ENCODE data around the gene SERPINH1.
"Not testable (repeated sequence)": the region's sequence is repeated elsewhere in the genome, so short reads cannot be mapped to it uniquely, and the experiment has no call there.

SERPINH1 gene

GRCh38 chr11:75578977-75579376 lies 16.9 kb downstream of the SERPINH1 start:
- no peak for DNase-seq

GRCh38 chr11:75579841-75580240 lies 17.8 kb downstream of the SERPINH1 start:
- DNase-seq = no peak

DNA sequence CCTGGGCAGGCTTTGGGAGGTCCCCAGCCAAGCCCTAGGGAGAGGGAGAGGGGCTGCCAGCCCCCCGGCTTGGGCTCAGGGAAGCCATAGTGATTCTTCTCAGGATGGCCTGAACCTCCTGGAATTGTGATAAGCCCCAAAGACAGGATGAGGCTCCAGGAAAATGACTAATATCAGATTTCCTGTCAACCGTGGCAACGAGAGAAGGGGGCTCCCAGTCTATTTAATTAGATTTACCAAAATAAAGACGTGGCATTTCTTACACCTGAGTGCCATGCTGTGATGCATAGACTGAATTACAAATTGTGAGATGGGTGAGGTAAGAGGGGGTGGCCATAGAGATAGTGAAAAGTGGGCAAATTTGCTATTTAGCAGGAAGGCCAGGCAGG lies 20.4 kb downstream of the SERPINH1 start:
- no peak for DNase-seq

- DNase-seq = peak; percentile 56
These were observed 21.1 kb downstream of the SERPINH1 start for GRCh38 chr11:75582895-75583717.

GRCh38 chr11:75583718-75584658 lies 21.9 kb downstream of the SERPINH1 start:
- DNase-seq = no peak

DNA sequence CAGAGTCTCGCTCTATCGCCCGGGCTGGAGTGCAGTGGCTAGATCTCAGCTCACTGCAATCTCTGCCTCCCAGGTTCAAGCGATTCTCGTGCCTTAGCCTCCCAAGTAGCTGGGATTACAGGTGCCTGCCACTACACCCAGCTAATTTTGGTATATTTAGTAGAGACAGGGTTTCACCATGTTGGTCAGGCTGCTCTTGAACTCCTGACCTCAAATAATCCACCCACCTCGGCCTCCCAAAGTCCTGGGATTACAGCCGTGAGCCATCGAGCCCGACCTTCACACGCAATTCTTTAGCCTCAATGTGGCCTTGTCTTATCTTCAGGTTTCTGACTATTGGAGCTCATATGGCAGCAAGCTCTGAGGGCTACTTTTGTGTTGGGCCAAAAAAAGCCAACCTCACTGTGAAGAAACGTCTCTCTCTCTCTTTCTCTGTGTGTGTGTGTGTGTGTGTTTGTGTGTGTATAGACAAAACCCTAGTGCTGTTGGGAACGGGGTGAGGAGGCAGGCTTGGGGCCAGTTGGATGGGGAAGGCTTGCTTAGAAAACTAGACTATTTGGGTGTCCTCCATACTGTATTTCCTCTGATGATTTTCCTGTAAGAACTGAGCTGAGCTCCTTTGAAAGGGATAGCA lies 22.7 kb downstream of the SERPINH1 start:
- DNase-seq = not testable (repeated sequence)

DNA sequence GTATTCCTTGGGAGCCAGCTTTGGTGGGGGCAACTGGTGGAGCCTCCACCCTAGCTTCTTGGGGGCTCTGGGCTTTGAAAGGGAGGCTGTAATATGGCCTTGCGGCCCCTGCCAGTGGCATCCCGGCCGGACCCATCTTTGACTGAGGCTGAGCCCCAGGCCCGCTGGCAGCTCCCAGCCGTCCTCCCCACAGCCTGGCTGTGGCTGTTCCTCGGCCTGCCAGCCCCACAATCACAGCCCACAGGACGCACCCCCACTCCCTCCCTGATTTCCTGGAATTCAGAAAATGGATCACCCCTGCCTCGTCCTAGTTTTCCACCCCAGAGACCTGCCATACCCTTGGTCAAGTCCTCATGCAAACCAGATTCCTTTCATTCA lies 23.2 kb downstream of the SERPINH1 start:
- no peak for DNase-seq

- DNase-seq = no peak
These were observed 24.3 kb downstream of the SERPINH1 start for GRCh38 chr11:75586395-75586794.

DNA sequence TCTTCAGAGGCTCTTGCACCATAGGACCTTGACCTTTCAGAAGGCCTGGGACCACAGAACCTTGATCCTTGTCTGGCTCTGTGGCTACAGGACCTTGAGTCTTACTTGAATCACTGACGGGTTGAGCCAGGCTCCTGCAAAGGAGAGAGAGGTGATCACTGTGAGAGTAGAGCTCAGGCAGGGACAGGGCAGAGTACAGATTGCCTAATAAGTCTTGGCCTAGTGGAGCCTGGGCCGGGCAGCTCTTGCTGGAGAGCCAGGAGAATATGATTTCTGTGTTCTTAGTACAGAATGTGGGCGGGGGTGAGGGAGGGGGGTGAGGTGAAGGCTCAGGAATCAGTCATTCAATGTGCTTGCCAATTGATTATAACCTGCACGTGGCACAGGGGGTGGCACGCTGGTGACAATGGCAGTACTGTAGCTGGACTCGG lies 26.0 kb downstream of the SERPINH1 start:
- DNase-seq = no peak

DNA sequence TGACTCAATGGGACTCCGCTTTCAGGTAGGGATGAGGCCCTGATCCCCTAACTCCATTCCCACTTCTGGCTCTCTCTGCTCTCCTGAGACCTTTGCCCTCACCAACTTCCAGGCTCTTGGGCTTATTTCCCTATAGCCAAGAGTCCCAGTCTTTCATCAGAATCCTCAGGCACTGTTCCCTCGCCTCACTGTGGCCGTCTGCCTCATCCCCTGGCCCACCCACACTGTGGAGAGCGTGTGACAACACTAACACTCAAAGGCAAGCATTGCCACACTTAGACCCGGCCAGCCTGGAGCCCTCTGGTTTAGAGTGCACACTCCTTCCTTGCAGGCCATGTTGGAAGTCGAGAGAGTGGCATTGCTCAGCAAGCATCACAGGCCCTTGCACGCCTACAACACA lies 27.0 kb downstream of the SERPINH1 start:
- DNase-seq = no peak

- DNase-seq = no peak
These were observed 27.9 kb downstream of the SERPINH1 start for GRCh38 chr11:75589933-75590332.

DNA sequence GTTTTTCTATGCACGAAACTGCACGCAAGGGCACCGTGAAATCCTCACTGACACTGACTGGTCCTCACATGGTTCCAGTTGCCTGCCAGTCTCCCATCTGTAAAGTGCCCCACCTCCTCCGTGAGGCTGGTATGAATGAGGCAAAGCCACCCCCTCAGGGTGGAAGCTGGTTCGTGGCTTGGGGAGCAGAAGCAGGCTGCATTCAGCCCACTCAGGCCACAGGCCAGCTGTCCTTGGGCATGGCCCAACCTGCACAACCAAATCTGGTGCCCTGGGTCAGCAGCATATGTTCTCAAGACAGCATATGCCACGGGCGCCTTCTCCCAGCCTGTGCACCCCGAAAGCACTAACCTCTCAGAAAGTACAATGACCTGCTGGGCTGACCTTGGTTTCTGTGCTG lies 29.3 kb downstream of the SERPINH1 start:
- DNase-seq = no peak

DNA sequence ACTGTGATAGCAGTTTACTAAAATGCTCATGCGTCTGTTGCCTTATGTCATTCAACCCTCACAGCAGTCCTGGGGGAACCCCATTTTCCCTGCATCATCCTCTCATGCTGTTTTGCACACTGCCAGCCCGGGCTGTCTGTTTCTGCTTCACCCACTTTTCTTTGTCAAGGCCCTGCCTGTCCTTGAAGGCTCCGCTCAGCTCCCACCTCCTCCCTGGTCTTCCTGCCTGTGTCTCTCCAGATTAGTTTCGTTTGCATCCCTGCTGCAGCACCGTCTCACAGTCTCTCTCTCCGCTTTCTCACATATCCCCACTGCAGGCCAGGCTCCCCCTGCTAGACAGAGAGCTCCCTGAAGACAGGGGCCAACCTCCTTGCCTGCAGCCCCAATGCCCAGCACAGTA lies 29.9 kb downstream of the SERPINH1 start:
- no peak for DNase-seq

DNA sequence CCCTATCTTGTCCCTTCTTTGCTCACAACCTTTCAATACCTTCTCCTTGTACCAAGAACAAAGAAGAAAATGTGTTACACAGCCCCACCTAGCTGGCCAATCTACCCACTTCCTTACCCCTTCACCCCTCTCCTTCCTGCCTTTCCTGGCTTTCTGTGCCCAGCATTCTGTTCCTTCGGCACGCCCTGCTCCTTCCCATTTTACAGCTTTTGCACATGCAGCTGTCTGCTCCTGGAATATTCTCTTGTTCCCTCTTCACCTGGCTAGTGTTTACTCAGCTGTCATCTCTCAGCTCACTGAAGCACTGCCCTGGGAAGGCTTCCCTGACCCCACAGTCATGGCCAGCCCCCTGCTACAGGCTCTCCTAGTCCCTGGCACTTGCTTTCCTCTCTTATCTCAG lies 30.7 kb downstream of the SERPINH1 start:
- no peak for DNase-seq

DNA sequence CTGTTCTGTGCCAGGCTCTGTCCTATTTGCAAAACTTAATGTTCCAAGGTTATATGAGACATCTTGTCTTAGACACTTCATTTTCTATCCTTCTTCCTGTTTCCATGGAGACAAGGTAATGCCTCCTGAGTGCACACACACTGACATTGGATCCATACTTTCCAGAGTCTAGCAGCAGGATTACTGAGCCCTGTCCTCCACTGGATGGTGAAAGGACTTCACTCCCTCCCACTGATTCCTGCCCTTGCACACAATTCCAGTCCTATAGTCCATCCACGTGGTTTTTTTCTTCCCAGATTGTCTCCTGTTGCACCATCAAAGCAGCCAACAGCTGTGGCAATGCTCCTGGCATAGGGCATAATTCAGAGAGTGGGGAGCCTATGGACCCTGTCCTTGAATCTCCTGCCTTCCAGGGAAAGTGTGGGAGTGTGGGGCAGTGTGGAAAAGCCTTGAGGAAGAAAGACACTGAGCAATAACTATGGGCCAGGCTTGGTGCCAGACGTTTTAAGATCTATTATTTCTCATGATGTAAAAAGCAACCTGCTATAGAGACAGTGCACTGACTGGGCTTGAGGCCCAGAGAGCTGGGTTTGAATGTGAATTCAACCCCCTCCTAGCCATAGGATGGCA lies 31.3 kb downstream of the SERPINH1 start:
- DNase-seq = no peak

DNA sequence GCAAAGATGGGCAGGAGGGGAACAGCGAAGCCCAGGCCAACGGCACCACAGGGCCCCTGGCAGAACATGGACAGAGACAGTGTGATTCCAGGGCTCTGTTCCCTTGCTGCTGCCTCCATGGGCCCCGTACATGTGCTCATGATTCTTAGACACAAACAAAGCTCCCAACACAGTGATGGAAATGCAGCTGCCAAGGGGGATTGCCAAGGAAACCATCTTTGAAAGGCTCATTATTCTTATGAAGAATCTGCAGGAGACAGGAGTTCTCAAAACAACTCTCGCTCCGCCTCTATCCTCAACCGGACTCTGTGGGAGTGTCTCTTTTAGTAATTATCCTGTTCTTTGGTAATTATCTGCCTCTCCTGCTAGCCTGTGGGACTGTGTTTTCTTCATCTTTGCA lies 32.2 kb downstream of the SERPINH1 start:
- no peak for DNase-seq

DNA sequence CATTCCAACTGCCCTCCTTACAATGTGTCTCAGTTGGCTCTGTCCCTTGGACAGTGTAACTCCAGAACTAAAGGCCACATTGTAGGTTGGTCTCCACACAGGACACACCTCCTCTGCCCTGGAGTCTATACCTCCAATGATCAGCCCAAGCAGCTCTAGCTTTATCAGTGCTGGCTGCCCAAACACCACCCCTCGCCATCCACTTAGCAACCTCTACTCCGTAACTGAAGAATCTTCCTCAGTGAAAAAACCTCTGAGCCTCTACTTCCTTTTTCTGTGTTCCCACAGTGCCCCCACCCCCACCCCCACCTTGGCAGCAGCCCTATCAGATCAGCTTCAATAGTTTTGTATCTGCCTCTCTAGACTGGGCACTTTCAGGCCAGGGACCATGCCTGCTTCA lies 33.4 kb downstream of the SERPINH1 start:
- DNase-seq = no peak

- DNase-seq = no peak
These were observed 34.9 kb downstream of the SERPINH1 start for GRCh38 chr11:75596914-75597313.

DNA sequence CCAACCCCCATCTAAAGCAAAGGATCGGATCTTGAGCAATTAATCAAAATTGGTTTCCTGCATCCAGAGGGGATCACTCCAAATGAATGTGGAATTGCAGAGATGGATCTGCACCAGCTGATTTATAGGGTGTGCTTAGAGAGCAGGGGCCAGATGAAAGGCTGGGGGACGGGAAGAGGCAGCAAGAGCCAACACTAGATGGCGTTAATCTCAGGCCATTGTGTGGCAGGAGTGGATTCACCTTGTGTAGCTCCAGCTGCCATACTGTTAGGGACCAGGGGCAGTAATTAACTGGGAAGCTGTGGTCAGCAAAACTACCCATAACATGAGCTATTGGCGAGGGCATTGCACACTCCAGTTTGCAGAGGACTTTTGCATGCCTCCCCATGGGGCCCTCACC lies 35.6 kb downstream of the SERPINH1 start:
- DNase-seq = no peak

- DNase-seq = no peak
These were observed 36.2 kb downstream of the SERPINH1 start for GRCh38 chr11:75598264-75598663.

DNA sequence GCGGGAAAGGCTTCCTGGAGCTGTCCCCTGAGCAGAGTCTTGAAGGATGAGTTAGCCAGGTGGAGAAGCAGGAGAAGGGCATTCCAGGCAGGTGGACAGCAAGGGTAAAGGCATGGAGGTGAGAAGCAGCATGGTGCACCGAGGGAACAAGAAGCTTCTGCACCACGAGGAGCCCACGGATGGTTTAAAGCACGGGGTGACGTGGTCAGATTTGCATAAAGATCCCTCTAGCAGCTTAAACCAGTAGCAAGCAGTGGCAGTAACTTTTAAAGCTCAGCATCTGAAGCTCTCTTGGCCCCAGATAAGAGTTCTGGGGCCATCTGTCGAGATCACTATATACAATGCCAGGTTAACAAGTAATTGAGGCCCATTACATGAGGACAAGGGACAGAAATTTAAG lies 36.8 kb downstream of the SERPINH1 start:
- no peak for DNase-seq

DNA sequence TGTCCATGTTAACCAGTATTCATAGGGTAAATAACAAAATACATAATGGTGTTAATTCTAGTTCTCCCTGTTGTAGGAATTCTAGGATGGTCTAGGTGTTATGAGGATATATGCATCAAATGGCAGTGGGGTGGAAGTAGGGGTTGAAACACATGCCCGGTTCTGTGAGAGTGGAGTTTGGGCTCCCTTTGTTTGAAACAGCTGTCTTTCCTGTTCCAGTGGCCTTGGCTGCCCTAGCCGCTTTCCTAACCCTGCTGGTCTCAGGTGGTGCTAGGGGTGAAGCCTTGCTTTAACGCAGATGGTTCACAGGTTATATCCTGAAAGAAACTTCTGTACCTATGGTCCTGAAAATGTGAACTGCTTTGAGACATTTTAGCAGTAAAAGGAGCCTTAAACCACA lies 38.3 kb downstream of the SERPINH1 start:
- DNase-seq = no peak

- DNase-seq = no peak
These were observed 39.4 kb downstream of the SERPINH1 start for GRCh38 chr11:75601494-75601893.
